HG03060 (cell line): ENCODE results near the gene FNIP1.
"Not testable (repeated sequence)": the region's sequence is repeated elsewhere in the genome, so short reads cannot be mapped to it uniquely, and the experiment has no call there.

Experiments used
- ATAC-seq: cut with Tn5 transposase; IDR thresholded peaks from one replicate; pipeline ENCODE4 v1.9.1; 2021; ENCODE audit warnings: low read depth, moderate number of reproducible peaks; ENCODE audit not compliant: unreplicated experiment

Gene FNIP1

DNA sequence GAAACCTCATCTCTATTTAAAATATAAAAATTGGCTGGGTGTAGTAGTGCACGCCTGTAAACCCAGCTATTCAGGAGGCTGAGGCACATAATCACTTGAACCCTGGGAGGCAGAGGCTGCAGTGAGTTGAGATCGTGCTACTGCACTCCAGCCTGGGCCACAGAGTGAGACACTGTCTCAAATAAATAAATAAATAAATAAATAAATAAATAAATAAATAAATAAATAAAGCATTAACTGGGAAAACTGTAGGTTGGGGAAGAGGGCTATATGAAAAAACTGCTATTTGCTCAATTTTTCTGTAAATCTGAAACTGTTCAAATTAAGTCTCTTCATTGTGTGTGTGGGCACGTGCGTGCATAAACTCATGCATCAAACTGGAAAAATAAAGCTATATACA is 101.9 kb downstream of the FNIP1 start:
- no peak for ATAC-seq

DNA sequence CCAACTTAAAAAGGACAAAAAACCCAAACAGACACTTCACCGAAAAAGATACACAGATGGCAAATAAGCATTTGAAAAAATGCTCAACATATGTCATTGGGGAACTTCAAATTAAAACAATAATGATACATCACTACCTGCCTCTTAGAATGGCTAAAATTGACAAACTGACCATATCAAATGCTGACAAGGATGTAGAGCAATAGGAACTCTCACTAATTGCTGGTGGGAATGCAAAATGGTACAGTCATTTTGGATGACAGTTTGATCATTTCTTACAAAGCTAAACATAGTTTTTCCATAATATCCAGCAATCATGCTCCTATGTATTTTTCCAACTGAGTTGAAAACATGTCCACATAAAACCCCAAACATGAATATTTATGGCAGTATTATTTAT is 102.9 kb downstream of the FNIP1 start:
- ATAC-seq = no peak

DNA sequence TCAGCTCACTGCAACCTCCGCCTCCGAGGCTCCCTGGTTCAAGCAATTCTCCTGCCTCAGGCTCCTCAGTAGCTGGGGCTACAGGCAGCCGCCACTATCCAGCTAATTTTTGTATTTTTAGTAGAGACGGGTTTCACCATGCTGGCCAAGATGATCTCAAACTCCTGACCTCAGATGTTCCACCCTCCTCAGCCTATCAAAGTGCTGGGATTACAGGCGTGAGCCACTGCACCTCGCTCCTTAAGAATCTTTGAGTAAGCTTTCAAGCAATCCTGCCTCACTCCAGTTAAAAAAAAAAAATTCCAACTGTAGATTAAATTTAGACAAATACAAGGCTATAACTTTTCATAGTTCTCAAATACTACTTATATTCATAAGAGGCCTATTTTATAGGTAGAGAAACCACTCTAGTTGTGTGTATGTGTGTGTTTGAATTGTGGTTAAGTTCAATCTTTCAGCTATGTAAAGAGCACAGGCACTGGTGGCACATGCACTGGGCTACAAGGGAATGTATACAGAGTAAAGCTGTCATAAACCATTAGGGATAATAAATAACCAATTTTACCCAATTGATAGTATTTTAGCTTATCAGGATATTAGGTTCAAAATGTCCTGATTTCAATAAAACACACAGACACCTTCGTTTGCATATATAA is 111.2 kb downstream of the FNIP1 start:
- ATAC-seq = no peak

DNA sequence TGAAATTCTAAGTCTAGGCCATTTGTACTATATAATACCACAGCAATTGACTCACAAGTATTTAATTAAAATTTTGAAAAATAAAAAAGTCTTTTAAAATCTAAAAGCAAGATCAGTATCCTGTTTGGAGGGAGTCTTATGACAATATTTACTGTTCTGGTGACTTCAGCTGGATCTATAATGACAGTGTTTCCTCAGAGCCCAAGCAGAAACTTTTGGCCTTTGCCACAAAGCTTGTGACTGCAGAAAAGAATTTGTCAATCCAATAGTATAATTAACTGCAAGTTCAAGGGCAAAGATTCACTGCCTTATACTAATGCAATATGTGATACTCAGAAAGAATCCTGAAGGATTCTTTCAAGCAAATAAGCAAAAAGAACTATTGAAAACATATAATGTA is 112.2 kb downstream of the FNIP1 start:
- ATAC-seq = no peak

GRCh38 chr5:131684051-131684450 is 112.8 kb downstream of the FNIP1 start:
- no peak for ATAC-seq

DNA sequence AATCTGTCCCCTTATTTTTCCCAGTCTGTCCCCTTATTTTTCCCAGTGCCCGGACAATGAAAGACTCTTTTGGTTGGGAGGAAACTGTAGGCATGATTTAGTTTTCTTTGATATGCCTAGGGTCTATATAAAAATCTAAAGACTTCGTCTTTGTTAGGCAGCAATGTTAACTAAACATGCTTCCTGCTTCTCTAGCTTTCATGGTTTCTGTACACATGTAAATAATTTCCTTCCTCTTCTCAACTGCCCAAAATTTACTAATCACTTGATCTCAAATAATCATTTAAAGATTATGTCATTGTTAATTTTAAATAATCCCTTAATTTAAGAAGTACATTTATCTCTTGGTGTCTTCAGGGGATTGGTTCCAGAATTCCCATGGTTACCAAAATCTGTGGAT is 114.0 kb downstream of the FNIP1 start:
- no peak for ATAC-seq

GRCh38 chr5:131682175-131682574 is 114.6 kb downstream of the FNIP1 start:
- no peak for ATAC-seq

DNA sequence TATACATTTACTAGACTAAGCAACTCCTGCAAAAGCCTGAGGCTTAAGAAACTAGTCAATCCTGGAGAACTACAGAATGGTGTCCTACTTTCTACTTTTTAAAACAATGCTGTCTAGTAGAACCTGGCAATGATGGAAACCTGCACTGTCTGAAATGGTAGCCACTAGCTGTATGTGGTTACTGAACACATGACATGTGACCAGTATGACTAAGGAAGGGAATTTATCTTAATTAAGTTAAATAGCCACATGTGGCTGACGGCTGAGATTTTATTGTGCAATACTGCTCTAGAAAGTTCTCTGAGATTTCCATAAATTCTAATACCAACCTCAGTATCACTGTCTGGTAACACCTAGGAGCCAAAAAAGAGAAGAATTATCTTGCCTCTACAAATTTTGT is 116.9 kb downstream of the FNIP1 start:
- no peak for ATAC-seq

DNA sequence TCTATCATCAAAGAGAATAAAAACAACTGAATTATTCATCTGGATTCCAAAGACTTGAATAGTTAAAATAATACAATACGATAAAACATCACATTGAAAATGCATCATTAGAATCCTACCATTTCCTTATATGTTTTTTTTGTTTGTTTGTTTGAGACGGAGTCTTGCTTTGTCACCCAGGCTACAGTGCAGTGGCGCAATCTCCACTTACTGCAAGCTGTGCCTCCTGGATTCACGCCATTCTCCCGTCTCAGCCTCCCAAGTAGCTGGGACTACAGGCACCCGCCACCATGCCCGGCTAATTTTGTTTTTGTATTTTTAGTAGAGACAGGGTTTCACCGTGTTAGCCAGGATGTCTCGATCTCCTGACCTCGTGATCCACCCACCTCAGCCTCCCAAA is 118.5 kb downstream of the FNIP1 start:
- ATAC-seq = not testable (repeated sequence)

DNA sequence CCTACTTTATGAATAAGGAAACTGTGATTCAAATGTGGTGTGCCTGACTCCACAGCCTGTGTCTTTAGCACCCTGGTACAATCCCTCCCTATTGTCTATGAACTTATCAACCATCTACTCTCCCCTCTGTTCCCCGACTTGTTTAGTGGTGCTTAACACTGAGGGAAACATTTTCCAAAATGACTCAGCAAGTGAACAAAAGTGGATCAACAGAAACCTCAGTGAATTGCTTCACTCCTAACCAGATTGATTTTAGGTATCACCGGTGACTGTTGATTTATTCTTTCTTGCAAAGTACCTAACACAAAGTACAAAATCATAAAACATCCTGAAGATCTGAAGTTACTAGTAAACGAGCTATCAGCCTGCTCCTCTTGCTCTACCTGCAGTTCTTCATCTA is 119.7 kb downstream of the FNIP1 start:
- no peak for ATAC-seq

DNA sequence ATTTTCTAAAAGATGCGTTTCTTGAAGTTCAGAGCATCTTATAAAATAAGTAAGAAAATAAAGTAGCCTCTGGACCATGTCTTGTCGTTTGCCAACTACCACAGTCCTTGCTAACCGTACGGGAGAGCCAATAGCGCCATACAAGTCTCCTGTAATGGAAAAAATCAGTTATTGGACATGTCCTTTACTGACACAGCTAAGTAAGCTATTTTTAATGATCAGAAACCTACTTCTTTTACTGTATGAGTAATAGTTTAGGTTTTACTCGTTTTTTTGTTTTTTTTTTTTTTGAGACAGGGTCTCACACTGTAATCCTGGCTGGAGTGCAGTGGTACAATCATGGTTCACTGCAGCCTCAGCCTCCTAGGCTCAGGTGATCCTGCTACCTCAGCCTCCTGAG is 124.0 kb downstream of the FNIP1 start:
- peak; percentile 39 for ATAC-seq

- no peak for ATAC-seq
Observed at GRCh38 chr5:131671994-131672655, 124.7 kb downstream of the FNIP1 start.

DNA sequence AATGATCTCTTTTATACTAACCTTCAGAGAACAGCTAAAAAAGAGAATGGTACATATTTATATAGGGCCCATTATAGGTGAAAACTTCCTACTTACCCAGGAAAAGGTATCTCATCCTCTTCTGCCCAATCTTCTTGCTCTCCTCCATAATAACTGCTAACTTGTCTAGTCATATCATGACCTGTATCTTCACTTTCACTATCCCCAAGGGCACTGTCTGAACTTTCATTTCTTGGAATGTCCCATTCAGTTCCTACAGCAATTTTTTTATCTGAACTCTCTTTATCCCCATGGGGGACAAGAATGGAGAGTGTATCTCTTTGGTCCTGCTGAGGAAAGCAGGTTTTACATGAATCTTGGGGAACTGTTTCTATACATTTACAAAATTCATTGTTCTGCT is 125.4 kb downstream of the FNIP1 start:
- peak; percentile 50 for ATAC-seq

- ATAC-seq = no peak
Observed at GRCh38 chr5:131664929-131665328, 131.9 kb downstream of the FNIP1 start.

DNA sequence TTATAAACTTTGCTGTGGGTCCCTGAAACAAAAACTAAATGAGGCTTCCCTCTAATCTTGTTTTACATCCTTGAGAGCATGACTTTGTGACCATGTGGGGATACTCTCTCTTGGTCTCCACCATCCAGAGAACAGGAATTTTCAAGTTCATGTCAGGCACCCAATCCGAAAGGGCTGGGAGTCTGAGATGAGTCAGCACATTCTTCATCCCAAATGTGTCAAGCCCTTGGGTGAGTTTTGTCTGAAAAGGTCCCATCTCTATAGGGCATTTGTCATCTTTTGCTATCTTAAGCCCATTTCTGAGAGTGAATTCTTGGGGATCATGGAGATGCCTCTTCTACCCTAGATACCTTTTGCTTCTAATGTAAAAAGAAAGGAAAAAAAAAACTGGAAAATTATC is 134.9 kb downstream of the FNIP1 start:
- no peak for ATAC-seq

GRCh38 chr5:131659841-131660240 is 137.0 kb downstream of the FNIP1 start:
- ATAC-seq = no peak

- no peak for ATAC-seq
Observed at GRCh38 chr5:131659290-131659689, 137.5 kb downstream of the FNIP1 start.

- ATAC-seq = no peak
Observed at GRCh38 chr5:131654776-131655175, 142.0 kb downstream of the FNIP1 start.

GRCh38 chr5:131654309-131654708 is 142.5 kb downstream of the FNIP1 start:
- no peak for ATAC-seq

DNA sequence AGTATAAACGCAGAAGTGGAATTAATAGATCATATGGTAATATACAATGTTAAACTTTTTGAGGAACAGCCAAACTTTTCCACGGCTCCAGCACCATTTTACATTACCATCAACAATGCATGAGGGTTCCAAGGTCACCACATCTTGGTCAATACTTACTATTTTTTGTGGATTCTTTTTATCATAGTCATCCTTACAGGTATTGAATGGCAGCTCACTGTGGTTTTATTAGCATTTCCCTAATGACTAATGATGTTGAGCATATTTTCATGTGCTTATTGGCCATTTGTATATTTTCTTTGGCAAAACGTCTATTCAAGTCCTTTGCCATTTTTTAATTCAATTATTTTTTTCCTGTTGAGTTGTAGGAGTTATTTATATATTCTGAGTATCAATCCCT is 147.7 kb downstream of the FNIP1 start:
- no peak for ATAC-seq

GRCh38 chr5:131647048-131647769 is 149.6 kb downstream of the FNIP1 start:
- ATAC-seq = peak; percentile 37

DNA sequence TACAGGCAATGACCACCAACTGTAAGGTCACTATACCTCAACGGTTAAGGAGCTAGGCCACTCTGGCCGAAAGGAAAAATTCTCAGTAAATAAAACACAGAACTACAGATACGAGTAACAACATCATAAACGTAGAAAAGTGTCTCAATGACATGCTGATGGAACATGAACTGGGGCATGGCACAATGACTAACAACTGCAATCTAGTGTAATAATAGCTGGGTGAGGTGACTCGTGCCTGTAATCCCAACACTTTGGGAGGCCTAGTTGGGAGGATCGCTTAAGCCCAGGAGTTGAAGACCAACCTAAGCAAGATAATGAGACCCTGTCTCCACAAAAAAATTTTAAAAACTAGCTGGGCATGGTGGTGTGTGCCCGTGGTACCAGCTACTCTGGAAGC is 152.0 kb downstream of the FNIP1 start:
- ATAC-seq = no peak
